Endometrial microvascular endothelial cells (primary cell): ENCODE results near the gene RPL6. TPM values are rescaled to one million over a fixed set of nuclear protein-coding genes. Genes with fewer than 3 reads are reported as not detected.
"Not testable (repeated sequence)": the region's sequence is repeated elsewhere in the genome, so short reads cannot be mapped to it uniquely, and the experiment has no call there.

Source experiments
- in situ Hi-C: cut with HindIII; loops from 2 replicates; pipeline ENCODE4 v1.10.0; 2017; ENCODE audit warnings: low sequenced_read_pairs, low pct_unique_long_range_greater_than_20kb; ENCODE audit errors: inconsistent ontology term
- total RNA-seq: library from RNA; depleted of rRNA; stranded (reverse); fragments of >200 nt; gene quantifications from one replicate; pipeline ENCODE4 v1.2.3, GENCODE V29; 2015; ENCODE audit errors: inconsistent ontology term

RPL6 gene
- 1,723 TPM for total RNA-seq

DNA sequence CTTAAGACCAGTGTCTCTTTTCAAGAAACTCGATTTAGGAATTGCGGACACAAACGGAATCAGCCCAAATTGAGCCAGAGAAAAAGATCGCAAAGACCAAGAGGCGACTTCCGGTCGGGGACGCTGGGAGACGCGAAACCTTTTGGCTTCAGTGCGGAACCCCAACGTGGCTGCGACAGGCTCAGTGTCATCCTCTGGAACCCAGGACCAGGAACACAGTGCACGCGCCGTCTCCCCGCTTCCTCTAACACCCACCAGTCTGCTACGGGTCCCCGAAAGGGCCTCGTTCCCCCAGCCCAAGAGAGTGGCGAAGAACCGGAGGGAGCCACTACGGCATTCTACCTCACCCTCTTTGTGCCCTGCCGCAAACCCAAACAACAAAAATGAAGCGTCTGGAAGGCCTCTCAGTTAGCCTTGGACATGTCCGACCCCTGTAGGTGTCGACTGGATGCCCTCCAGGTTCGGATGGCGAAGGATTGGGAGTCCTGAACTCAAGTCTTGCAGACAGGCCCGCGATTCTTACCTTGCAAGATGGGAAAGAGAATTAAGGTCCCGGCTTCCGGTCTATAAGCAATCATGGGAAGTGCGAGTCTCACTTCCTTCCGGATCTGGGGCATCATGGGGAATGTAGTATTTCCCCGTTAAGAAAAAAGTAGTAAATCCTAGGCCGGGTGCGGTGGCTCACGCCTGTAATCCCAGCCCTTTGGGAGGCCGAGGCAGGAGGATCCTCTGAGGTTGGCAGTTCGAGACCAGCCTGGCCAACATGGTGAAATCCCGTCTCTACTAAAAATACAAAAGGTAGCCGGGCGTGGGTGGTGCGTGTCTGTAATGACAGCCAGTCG lies at the start of gene RPL6:
Gene RPL6, minus strand, starts transcription at position 542 of the 842 bp plus-strand sequence. CDS start 949 bp downstream, outside the sequence.
- in situ Hi-C loops: no loop called here

DNA sequence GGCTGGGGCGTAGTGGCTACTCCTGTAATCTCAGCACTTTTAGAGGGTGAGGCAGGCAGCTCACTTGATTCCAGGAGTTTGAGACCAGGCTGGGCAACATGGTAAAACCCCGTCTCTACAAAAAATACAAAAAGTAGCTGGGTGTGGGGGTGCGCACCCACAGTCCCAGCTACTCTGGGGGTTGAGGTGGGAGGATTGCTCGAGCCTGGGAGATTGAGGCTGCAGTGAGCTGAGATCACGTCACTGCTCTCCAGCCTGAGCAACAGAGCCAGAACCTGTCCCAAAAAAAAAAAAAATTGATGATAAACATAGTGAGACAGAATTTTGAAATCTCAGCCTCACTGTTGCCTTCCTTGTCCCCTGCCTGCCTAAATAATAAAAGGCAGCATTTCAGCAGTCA lies 49.3 kb upstream of the RPL6 start:
- in situ Hi-C loops: no loop called here

DNA sequence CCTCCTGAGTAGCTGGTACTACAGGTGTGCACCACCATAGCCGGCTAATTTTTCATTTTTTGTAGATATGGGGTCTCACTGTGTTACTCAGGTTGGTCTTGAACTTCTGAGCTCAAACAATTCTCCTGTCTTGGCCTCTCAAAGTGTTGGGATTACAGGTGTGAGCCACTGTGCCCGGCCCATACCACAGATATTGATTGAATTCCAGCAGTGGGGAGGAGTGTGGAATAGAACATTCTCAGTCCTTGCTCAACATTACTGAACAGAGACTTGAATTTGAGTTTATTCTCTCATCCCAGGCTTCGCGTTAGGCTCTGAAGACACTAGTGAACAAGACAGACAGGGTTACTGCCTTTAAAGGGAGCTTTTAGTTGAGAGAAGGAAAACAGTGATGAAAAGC lies 48.9 kb upstream of the RPL6 start:
- in situ Hi-C loops: no loop called here

GRCh38 chr12:112457142-112457541 lies 47.7 kb upstream of the RPL6 start:
- in situ Hi-C loops: not testable (repeated sequence)

GRCh38 chr12:112456029-112456428 lies 46.6 kb upstream of the RPL6 start:
- in situ Hi-C loops: no loop called here

DNA sequence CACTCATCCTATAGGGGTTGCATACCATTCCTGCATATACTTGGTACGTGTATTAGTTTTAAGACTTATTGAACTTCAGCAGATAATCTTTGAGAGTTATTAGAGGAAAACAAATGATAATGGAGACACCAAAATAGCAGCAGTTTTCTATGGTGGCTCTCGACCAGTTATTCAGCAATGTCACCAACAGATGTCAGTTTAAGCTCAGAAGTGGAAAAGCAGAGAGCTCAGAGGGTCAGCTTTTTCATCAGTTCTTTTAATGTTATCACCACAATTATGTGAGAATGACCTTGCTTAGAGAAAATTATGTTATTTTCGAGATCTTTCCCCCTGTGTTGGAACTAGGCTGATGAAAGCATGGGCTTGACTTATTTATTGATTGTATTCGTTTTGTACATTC lies 41.3 kb upstream of the RPL6 start:
- in situ Hi-C loops: no loop called here

DNA sequence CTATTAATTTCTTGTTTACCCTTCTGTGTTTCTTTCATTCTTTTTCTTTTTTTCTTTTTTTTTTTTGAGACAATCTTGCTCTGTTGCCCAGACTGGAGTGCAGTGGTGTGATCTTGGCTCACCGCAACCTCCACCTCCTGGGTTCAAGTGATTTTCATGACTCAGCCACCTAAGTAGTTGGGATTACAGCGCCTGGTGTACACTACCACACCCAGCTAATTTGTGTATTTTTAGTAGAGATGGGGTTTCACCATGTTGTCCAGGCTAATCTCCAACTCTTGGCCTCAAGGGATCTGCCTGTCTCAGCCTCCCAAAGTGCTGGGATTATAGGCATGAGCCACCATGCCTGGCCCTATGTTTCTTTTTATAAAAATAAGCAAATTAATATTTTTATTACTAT lies 38.8 kb upstream of the RPL6 start:
- in situ Hi-C loops: not testable (repeated sequence)

DNA sequence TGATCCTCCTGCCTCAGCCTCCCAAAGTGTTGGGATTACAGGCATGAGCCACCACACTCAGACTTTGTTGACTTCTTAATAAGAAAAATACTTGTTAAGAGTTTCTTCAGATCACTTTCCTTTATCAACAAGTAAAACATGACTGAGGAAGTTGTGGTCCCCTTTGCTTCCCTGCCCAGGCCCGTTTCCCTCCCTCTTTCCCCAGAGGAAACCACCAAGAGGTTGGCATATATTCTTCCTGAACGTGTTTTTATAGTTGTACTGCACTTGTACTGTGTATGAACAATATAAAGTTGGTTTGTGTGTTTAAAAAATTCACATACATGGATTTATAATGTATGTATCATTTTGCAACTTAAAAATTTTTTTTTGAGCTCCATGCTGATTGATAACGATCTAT lies 37.7 kb upstream of the RPL6 start:
- in situ Hi-C loops: no loop called here

DNA sequence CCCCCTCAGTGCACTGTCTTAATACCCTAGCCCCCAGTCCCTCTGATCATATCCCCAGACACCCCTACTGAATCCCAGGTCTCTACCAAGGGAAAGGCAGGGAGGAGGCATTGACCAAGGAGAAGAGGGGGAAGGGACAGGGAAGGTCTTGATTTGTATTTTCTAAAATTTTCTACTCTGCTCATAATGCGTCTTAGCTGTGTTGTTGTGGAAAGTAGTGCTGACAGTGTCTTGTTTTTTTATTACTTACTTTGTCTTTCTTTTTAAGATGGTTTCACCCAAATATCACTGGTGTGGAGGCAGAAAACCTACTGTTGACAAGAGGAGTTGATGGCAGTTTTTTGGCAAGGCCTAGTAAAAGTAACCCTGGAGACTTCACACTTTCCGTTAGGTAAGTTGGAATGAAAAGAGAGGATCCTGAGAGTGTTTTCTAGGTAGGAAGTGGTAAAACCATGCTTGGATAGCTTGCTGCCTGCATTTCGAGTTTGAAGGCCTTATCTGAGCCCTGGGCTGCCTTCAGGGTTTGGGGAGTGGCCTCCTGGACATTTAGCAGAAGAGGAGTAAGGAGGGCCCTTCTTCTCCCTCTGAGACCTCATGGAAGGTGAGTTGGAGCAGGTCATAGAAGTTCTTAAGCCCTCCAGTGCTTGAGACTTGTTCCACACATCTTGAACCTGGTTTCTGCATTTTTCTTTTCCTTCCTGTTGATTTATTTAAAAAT lies 36.8 kb upstream of the RPL6 start:
- in situ Hi-C loops: no loop called here

- in situ Hi-C loops: no loop called here
Measured at GRCh38 chr12:112443916-112444315, 34.5 kb upstream of the RPL6 start.

GRCh38 chr12:112440653-112441052 lies 31.2 kb upstream of the RPL6 start:
- in situ Hi-C loops: not testable (repeated sequence)

GRCh38 chr12:112439769-112440168 lies 30.4 kb upstream of the RPL6 start:
- in situ Hi-C loops: no loop called here

GRCh38 chr12:112438645-112439044 lies 29.2 kb upstream of the RPL6 start:
- in situ Hi-C loops: not testable (repeated sequence)

DNA sequence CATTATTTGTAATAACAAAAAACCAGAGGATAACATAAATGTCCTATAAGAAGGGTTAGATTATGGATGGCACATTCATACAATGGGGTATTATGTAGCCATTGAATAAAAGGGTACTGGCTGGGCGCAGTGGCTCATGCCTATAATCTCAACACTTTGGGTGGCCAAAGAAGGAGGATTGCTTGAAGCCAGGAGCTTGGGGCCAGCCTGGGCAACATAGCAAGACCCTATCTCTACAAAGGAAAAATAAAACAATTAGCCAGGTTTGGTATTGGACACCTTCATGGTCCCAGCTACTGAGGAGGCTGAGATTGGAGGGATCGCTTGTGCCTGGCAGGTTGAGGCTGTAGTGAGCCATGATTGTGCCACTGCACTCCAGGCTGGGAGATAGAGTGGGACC lies 24.1 kb upstream of the RPL6 start:
- in situ Hi-C loops: no loop called here

DNA sequence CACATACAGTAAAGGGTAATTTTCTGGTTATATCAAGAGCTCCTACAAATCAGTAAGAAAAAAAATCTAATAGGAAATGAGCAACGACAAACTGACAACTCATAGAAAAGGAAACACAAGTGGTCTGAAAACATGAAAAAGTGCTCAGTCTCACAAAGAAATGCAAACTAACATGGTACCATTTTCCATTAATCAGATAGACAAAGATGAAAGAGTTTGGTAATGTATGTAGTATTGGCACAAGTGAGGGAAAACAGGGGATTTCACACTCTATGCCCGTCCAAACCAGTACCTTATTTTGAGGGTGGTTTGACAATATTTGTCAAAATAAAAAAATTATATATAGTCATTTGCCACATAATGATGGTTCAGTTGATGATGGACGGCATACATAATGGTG lies 22.6 kb upstream of the RPL6 start:
- in situ Hi-C loops: no loop called here

DNA sequence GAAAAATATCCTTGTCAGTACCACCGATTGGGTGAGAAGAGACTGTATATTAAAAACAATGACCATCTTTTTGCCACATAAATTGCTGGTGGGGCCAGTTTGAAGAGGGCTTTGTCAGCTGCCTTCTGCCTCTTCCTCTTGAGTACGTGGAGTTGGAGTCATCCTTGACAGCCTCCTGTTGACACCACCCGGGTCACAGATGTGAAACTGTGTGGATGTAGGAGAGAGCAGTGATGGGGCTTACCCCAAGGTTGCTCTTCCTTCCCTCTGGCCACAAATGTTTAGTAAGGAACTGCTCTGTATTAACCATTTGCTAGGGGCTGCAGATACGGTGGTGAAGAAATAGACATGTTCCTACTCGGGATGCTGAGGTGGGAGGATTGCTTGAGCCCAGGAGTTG lies 21.5 kb upstream of the RPL6 start:
- in situ Hi-C loops: no loop called here

- in situ Hi-C loops: no loop called here
Measured at GRCh38 chr12:112427760-112428159, 18.4 kb upstream of the RPL6 start.

DNA sequence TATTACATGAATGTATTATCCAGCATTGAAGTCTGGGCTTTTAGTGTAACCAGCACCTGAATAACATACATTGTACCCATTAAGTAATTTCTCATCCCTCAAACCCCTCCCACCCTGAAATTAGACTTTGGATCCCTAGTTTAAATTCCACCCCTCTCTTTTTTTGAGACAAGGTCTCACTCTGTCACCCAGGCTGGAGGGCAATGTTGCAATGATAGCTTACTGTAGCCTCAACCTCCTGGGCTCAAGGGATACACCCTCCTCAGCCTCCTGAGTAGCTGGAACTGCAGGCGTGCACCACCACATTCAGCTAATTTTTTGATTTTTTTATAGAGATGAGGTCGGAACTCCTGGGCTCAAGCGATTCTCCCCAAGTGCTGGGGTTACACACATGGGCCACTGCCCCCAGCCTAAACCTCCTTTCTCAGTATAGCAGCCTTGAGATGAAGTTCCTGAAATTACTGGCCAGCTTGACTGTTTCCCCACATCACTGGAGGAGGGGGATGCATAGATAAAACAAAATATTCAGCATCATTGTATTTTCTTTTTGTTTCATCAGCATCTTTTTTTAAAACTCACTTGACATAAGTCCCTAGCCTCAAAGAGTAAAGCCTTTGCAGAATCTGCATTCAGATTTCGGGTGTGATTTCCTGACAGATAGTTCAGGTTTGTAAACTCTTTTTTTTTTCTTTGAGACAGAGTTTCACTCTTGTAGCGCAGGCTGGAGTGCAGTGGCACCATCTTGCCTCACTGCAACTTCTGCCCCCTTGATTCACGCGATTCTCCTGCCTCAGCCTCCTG lies 16.4 kb upstream of the RPL6 start:
- in situ Hi-C loops: no loop called here

DNA sequence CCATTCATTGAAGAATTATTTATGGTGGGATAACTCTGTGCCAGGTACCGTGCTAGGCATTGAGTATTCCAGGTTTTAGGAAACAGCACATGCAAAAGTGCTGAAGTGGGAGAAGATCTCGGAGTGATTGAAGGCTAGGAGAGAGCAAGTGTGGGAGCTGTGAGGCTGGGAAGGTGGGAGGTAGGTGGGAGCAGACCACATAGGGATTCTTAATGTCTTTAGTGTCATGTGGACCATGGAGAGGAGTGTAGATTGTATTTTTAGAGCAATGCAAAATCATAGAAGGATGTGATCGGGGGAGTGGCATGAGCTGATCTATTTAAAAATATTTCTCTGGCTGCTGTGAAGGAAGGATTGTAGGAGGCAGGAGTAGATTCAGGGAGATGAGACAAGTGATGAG lies 14.7 kb upstream of the RPL6 start:
- in situ Hi-C loops: no loop called here

DNA sequence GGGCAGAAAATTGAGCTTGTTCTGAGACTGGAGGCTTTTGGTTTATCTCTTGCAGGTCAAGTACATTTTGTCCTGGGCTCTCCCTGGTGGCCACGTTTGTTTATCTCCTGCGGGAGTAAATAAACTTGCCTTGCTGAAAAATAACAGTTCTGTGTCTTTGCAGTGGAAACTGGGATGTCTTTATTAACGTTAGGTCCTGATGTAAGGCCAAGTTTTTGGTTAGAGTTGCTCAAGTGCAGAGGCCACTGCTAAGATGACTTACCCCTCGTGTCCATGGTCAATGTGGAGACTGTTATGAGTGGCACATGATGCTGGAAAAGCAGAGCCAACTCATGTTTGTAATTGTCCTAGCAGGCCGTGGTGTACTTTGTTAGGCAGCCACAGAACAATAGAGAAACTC lies 13.1 kb upstream of the RPL6 start:
- in situ Hi-C loops: no loop called here
